ENCODE results near the gene KIF13A.
"Not testable (repeated sequence)": the region's sequence is repeated elsewhere in the genome, so short reads cannot be mapped to it uniquely, and the experiment has no call there.

KIF13A gene

GRCh38 chr6:17869010-17869752 is 118.3 kb downstream of the KIF13A start:
- DNase-seq = no peak

- no peak for DNase-seq
Observed at GRCh38 chr6:17867880-17868279, 119.6 kb downstream of the KIF13A start.

DNA sequence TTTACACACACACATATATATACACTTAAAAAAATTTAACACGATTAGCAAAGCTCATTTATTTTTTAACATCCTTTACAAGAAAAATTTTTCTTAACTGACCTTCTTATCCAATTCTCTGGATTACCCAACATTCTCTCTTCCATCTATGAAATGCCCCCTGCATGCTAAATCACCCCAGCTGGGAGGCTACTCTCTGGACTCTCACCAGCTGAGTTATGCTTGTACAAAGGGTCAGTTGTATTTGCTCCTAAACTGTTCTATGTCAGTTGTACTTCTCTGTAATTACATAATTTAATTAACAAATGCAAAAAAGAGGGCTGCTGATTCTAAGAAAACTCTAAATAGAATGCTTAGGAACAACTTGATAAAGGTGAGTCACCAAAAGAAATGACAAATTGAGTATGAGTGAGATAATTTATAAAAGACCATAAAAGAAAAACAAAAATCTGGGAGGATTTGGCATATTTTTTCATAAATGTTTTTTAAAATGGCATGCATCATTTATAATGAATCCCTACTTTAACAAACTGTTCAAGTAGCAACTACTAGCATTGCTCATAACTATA is 120.5 kb downstream of the KIF13A start:
- no peak for DNase-seq

- DNase-seq = no peak
Observed at GRCh38 chr6:17865798-17866725, 121.4 kb downstream of the KIF13A start.

DNA sequence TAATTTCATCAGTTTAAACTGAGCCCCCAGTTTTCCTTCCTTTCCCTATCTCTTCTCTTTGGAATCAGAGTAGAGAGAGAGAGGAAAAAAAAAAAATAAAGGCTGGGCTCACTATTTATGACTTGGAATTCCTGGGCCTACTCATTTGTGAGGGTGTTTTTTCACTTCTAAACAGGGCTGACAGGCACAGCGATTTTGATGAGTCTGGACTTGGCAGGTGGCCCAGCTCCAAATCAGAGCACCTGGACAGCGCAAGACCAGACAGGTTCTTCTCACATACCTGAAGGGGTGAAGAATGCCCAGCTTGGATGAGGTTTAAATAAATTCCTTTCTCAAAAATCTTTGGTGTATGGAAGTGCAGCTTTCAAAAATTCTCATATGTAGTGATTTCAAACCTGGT is 122.2 kb downstream of the KIF13A start:
- DNase-seq = no peak

DNA sequence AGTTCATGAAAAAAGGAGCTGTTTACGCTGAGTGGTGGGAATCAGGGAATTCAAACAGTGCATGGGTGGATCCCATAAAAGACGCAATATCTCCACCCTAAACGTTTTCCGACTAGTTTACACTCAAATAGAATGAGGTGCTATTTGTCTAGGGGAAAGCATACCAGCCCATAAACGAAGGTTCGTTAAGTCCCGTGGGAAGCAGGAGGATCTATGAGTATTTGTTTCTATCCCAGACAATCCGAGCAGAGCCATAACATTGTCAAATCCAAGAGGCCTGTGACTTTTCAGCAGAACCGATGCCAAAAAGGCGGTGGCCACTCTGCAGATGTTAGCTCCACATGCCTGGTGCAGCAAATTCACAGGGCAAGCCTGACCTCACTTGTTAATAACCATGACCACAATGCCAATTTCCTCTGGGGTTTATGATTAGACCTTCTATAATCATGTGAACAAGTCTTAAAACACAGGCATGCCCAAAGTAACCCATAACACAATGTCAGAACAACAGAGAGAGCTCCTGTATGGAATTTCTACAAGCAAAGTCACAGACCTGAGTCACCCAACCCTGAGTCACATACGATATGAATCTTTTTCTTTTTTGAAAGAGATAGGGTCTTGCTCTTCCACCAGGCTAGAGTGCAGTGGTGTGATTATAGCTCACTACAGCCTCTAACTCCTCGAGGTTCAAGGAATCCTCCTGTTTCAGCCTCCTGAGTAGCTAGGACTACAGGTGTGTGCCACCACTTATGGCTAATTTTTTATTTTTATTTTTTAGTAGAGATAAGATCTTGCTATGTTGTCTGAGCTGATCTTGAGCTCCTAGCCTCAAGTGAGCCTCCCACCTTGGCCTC is 123.3 kb downstream of the KIF13A start:
- DNase-seq = no peak

DNA sequence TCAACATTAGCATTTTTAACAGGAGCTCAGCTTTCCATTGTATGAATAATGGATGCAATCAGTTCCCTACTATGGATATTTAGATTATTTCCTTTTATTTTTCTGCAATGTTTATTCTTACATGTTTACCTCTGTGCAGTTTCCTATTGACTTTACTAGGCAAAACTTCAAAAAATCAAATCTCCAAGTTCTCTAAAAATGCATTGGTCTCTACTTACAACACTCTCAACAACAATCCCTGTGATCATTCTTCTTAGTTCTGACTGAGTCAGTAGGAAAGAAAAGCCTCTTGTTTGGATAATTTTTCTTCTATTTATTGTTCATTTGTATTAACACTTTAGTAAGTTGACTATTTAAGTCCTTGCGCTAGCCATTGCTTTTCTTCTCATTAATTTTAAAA is 126.1 kb downstream of the KIF13A start:
- DNase-seq = no peak

GRCh38 chr6:17859846-17860245 is 127.6 kb downstream of the KIF13A start:
- no peak for DNase-seq

DNA sequence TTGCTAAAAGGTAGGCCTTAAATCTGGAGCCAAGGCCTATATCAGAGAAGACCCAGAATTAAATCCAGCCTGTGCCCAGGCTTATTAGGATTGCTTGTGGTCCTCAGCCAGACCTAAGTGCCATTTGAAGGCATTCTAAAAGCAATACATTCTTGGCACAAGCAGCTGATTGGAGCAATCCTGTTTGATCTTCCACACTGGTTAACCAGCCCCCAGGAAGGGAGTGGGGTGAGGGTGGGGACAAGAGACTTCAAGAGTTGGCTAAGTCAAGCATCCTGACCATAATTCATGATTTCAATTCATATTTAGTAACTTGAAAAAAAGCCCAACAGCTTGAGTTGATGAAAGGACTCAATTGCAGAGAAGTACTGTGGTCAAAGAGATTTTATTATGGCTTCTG is 128.9 kb downstream of the KIF13A start:
- no peak for DNase-seq

DNA sequence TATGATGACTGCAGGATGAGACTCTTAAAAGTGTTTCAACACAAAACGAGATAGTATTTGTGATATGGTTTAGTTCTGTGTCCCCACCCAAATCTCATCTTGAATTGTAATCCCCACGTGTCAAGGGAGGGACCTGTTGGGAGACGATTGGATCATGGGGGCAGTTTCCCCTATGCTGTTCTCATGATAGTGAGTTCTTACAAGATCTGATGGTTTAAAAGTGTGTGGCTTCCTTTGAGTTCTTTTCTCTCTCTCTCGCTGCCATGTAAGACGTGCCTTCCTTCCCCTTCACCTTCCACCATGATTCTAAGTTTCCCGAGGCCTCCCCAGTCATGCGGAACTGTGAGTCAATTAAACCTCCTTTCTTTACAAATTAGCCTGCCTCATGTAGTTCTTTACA is 130.2 kb downstream of the KIF13A start:
- DNase-seq = not testable (repeated sequence)

DNA sequence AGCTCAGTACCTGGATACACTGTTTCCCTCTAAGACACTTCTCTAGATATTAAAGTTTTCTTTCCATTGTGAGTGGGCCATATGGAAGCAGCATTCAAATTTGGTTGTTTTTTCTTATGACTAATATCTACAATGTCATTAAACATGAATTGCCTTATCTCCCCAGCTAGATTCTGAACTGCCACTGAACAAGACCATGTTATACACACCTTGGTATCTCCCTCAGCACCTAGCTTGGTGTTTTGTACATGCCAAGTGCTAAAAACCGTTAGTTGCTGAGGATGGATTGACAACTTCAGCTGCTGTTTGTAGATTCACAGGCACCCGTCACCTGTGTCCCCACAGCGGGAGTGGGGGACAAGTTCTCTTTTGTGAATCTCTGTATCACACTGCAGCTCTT is 131.1 kb downstream of the KIF13A start:
- no peak for DNase-seq

- no peak for DNase-seq
Observed at GRCh38 chr6:17855381-17855780, 132.1 kb downstream of the KIF13A start.

DNA sequence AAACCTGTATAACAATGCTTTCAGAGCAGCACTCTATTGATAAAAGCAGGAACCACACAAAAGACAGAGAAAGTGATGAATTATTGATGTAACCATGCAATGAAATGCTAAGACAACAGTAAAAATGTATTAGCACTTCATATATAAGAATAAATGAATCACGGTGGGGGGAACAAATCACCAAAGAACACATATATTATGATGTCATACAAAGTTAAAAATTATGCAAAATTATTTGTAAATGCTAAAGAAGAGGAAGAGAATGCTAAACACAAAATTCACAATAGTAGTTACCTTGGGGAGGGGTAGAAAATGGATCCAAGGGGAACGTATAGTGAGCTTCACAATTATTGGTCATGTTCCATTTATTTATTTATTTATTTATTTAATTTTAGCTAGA is 133.9 kb downstream of the KIF13A start:
- DNase-seq = no peak

GRCh38 chr6:17851720-17852161 is 135.7 kb downstream of the KIF13A start:
- DNase-seq = no peak

DNA sequence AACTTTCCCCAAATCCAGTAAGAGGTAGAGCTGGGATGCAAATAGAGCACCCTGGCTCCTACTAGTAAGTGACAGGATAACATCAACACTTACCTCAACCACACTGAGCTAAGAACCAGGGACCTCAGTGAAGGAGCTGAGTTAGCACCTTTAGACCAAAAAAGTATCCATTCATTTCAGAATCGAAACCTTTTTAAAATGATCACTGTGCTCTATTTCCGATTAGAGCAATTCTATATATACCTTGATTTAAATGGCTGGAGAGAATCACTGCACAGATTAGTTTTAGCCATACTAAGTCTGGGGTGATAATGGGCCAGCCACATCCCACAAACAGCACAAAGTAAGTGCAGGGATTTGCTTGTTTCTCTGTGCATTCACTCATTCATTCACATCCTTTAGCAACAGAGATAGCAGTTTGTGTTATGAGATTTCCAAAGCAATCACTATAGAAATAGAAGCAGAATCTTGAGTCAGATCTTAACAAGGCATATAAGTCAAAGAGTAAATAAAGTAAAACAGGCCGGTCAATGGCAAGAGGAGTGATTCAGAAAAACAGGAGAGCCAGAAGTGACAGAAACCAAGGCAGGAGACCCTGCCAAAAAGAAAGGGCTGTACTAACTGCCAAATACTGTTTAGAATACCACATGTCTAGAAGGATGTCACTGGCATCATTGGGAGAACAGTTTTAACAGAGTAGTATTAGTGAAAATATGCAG is 136.3 kb downstream of the KIF13A start:
- DNase-seq = no peak

DNA sequence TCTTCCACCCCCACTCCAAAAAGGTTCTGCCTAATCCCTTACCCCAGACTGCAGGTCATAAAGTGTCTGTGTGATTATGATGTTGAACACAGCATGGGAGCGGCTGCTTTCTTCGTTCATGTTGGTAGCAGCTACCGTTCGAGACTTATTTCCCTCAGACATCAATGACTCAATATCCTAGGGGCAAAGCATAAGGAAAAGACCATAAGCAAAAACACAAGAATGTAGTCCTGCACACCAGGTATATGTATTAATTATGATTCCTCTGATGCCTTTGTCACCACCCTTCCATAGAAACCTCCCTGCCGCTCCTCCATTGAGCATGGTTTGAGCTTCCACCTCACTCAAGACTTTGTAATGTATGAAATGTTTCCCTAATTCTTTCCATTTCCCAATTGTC is 137.2 kb downstream of the KIF13A start:
- DNase-seq = no peak

DNA sequence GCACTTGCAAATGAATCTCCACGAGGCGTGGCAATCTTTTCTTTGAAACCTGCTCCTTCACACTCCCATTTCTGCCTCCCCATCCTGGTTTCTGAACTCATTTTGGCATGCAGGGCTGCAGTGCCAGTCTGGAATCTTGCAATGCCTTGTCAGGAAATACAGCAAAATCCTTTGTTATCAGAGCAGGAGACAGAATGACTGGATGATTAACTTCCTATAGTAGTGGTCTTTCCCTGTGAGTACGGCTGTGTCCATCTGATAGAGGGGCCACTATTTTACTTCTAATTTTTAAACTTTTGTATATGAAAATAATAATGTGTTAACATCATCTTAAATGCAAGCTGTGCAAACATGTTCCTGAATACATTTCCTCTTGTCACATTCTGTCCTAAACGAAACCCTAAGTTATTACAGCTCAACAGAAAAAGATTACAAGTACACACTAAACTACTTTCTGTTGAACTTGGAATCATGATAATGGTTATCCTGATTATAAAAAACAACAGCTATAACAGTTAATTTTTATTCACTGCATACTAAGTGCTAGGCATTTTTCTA is 140.2 kb downstream of the KIF13A start:
- DNase-seq = no peak

DNA sequence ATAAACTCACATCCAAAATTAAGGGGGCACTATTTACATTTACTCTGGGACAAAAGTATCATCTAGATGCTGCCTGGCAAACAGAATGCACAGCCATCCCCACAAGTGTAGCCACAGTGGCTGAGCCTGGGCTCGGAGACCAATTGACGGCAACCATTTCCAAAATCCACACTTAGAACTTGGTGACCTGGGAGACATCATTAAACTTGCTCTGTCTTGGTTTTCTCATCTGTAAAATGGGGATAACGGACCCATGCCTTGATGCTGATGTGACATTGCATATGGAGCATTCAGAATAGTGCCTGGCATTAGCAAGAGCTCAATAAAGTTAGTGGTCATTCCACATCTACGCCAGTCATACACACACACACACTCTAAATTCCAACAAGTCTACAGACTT is 140.7 kb downstream of the KIF13A start:
- DNase-seq = no peak

DNA sequence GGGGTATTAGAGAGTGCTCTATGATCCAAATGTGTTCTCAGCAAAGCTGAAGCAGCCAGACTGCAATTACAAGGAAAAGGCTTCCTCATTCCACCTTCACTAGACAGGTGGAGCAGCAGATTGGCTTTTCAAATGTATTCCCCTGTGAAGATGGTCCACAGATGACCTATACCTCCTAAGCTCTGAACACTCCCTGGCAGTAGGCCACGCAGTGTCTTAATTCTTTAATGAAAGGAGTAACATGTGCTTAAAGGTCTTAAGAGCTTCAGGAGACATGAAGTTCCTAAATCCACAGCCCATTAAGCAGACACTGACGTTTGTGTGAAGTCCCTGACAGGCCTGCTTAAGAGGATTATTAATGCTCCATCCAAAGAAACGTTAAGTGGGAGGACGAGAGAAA is 141.8 kb downstream of the KIF13A start:
- DNase-seq = no peak

GRCh38 chr6:17844967-17845366 is 142.5 kb downstream of the KIF13A start:
- DNase-seq = not testable (repeated sequence)

- DNase-seq = no peak
Observed at GRCh38 chr6:17842934-17843821, 144.3 kb downstream of the KIF13A start.
